CD14-positive monocyte (primary cell): ENCODE measurements around the gene TXNL4A. TPM values are rescaled to one million over a fixed set of nuclear protein-coding genes. Genes with fewer than 3 reads are reported as not detected.

ENCODE experiments used
- DNase-seq, 3 donors: peaks; one replicate each; pipeline ENCODE4 v3.0.0-alpha.2; 2011 to 2022
- H2AFZ ChIP-seq: 2 replicates; pipeline ENCODE4 v1.6.0; 2012; ENCODE audit warnings: mild to moderate bottlenecking, low read depth, low read length, inconsistent platforms; ENCODE audit not compliant: insufficient read depth, poor library complexity, severe bottlenecking
- H3K27ac ChIP-seq, 2 donors: 1 replicate in 1 of 2; 2 replicates in 1 of 2; pipeline ENCODE4 v1.5.1; 2012 to 2013; ENCODE audit warnings: low read length in 2 of 2, control low read depth in 1 of 2, inconsistent platforms in 1 of 2, low read depth in 1 of 2, mild to moderate bottlenecking in 1 of 2
- H3K27me3 ChIP-seq, 2 donors: one replicate each; pipeline versions ENCODE4 v1.6.0 to v1.6.1; 2011 to 2013; ENCODE audit warnings: low read length in 2 of 2; ENCODE audit not compliant: control insufficient read depth in 2 of 2, insufficient read depth in 2 of 2
- H3K36me3 ChIP-seq, 2 donors: replicated peaks in 1 of 2; 1 replicate in 1 of 2; 2 replicates in 1 of 2; pipeline versions ENCODE4 v1.5.1 to v1.6.1; 2012 to 2013; ENCODE audit warnings: low read length in 2 of 2, control low read depth in 1 of 2, inconsistent platforms in 1 of 2, mild to moderate bottlenecking in 1 of 2; ENCODE audit not compliant: insufficient read depth in 2 of 2, control insufficient read depth in 1 of 2
- H3K4me1 ChIP-seq, 2 donors: 1 replicate in 1 of 2; 2 replicates in 1 of 2; pipeline versions ENCODE4 v1.5.1 to v1.6.1; 2012 to 2013; ENCODE audit warnings: low read length in 2 of 2, control low read depth in 1 of 2, inconsistent platforms in 1 of 2, mild to moderate bottlenecking in 1 of 2, moderate library complexity in 1 of 2; ENCODE audit not compliant: insufficient read depth in 2 of 2, control insufficient read depth in 1 of 2
- H3K4me2 ChIP-seq: replicated peaks from 2 replicates; pipeline ENCODE3; 2012; ENCODE audit warnings: low read length, moderate library complexity, mild to moderate bottlenecking; ENCODE audit not compliant: poor library complexity, severe bottlenecking; ENCODE audit errors: extremely low read depth
- H3K4me3 ChIP-seq, 3 experiments: fragments of 200-600 bp in 1 of 3; sonication (generic) in 1 of 3; replicated peaks in 1 of 3; 1 replicate in 2 of 3; 2 replicates in 1 of 3; pipeline ENCODE4 v1.5.1; 2011 to 2013; ENCODE audit warnings: low read length in 3 of 3, mild to moderate bottlenecking in 3 of 3, control low read depth in 2 of 3, low read depth in 2 of 3, inconsistent platforms in 1 of 3, moderate library complexity in 1 of 3
- H3K79me2 ChIP-seq: 2 replicates; pipeline ENCODE4 v1.6.0; 2012; ENCODE audit warnings: mild to moderate bottlenecking, control low read depth, inconsistent platforms, low read length, moderate library complexity; ENCODE audit not compliant: insufficient read depth
- H3K9ac ChIP-seq: 2 replicates; pipeline ENCODE4 v1.6.0; 2017; ENCODE audit warnings: low read length, mild to moderate bottlenecking; ENCODE audit not compliant: insufficient read depth, poor library complexity, severe bottlenecking
- H3K9me3 ChIP-seq, 2 donors: replicated peaks in 1 of 2; 1 replicate in 1 of 2; 2 replicates in 1 of 2; pipeline versions ENCODE4 v1.5.1 to v1.6.1; 2012 to 2013; ENCODE audit warnings: low read length in 2 of 2, control low read depth in 1 of 2; ENCODE audit not compliant: control insufficient read depth in 1 of 2, insufficient read depth in 1 of 2
- H4K20me1 ChIP-seq: 2 replicates; pipeline ENCODE4 v1.6.0; 2012; ENCODE audit warnings: mild to moderate bottlenecking, low read length, control low read depth, moderate library complexity; ENCODE audit not compliant: insufficient read depth
- H3K27ac Mint-ChIP-seq, 7 donors: one replicate each; pipeline ENCODE4 v1.8.0; 2020; ENCODE audit warnings: mild to moderate bottlenecking in 7 of 7, mixed read lengths in 7 of 7, moderate library complexity in 6 of 7, inconsistent platforms in 2 of 7
- H3K27me3 Mint-ChIP-seq, 3 donors: one replicate each; pipeline ENCODE4 v1.8.0; 2021 to 2022; ENCODE audit warnings: low read depth in 3 of 3, mild to moderate bottlenecking in 3 of 3, mixed read lengths in 3 of 3, moderate library complexity in 3 of 3, inconsistent platforms in 1 of 3
- H3K36me3 Mint-ChIP-seq, 2 donors: one replicate each; pipeline ENCODE4 v1.8.0; 2020; ENCODE audit warnings: mixed read lengths in 2 of 2, inconsistent platforms in 1 of 2, mild to moderate bottlenecking in 1 of 2
- H3K4me1 Mint-ChIP-seq: one replicate; pipeline ENCODE4 v1.8.0; 2020; ENCODE audit warnings: mild to moderate bottlenecking, mixed read lengths
- H3K4me3 Mint-ChIP-seq, 2 donors: one replicate each; pipeline ENCODE4 v1.8.0; 2020; ENCODE audit warnings: mild to moderate bottlenecking in 2 of 2, mixed read lengths in 2 of 2, moderate library complexity in 1 of 2
- H3K9me3 Mint-ChIP-seq, 7 donors: one replicate each; pipeline ENCODE4 v1.8.0; 2020 to 2022; ENCODE audit warnings: mixed read lengths in 7 of 7, mild to moderate bottlenecking in 6 of 7, moderate library complexity in 6 of 7, inconsistent platforms in 2 of 7
- WGBS: methylation state at CpG from one replicate; pipeline ENCODE4 v1.1.5; 2013; ENCODE audit warnings: missing lambda C conversion rate; ENCODE audit not compliant: insufficient coverage; 5-methylcytosine and 5-hydroxymethylcytosine counted together
- intact Hi-C, 2 donors: fragments of 100-400 bp; cut with micrococcal nuclease; formaldehyde crosslinking; loops; one replicate each; pipeline versions ENCODE4 v1.15.0 to v1.15.1; 2023
- polyA plus RNA-seq, 3 donors: library from polyadenylated mRNA; depleted of rRNA in 1 of 3; unstranded in 2 of 3; stranded (reverse) in 1 of 3; fragments of 300-500 nt in 2 of 3; fragments of >200 nt in 1 of 3; fragmentation: Illumina TruSeq in 2 of 3; gene quantifications; 1 replicate in 2 of 3; 2 replicates in 1 of 3; pipeline ENCODE4 v1.2.3, GENCODE V29; 2012 to 2021
- TF ChIP-seq, protein P1 (sequence below): fragments of 200-600 bp; IDR thresholded peaks from one replicate; pipeline ENCODE4 v1.8.0; 2022; ENCODE audit warnings: antibody characterized with exemption, mild to moderate bottlenecking

Gene TXNL4A
- polyA plus RNA-seq, 3 donors, result 34.5 to 192 (median 150) TPM

DNA sequence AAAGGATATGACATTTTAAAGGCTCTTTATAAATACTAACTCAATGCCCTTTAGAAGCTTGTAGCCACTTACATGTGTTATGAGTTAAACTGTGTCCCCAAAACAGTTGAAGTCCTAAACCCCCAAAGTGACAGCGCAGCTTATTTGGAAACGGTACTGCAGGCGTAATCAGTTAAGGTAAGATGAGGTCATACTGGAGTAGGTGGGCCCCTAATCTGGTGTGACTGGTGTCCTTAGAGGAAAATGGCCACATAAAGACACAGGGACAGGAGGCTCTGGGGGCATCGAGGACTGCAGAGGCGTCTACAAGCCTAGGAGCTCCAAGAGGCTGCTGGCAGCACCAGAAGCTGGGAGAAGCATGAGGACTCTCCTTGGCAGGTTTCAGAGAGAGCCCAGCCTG is 8.5 kb downstream of the TXNL4A start:
- peaks cover 100% of the 10 kb centered on the region for H3K79me2 ChIP-seq
- Mint-ChIP-seq H3K27me3 (peaks cover 0 to 1% (median 0%) of the 10 kb centered on the region in 3 donors), H3K4me1 (peaks cover 27% of the 10 kb centered on the region), H3K4me3 (no peak overlapping the region), H3K9me3 (no peaks in the 10 kb centered on the region), H3K27ac (peak overlapping the region in 2 of 7 donors; percentile 19 to 54), H3K36me3 (peaks cover 41 to 57% of the 10 kb centered on the region in 2 donors)
- no peak overlapping the region for H2AFZ ChIP-seq
- H3K36me3 ChIP-seq, result peaks cover 17 to 59% of the 10 kb centered on the region in 2 donors
- no peak overlapping the region for H3K4me2 ChIP-seq
- H3K9me3 ChIP-seq, result no peaks in the 10 kb centered on the region
- intact Hi-C loops, result loop anchor here in 1 of 2 donors (10.0 kb wide), 1 partner anchor 185 kb away; the partner anchor contains the start of gene KCNG2
- H4K20me1 ChIP-seq, result peaks cover 99% of the 10 kb centered on the region
- WGBS, result 98% methylated on average over 5 of the region's 5 CpGs
- no peaks in the 10 kb centered on the region for H3K27me3 ChIP-seq
- no peak for DNase-seq
- no peak overlapping the region for H3K9ac ChIP-seq
- H3K27ac ChIP-seq, result peak overlapping the region in 1 of 2 donors; percentile 40
- TF ChIP-seq, protein P1, sequence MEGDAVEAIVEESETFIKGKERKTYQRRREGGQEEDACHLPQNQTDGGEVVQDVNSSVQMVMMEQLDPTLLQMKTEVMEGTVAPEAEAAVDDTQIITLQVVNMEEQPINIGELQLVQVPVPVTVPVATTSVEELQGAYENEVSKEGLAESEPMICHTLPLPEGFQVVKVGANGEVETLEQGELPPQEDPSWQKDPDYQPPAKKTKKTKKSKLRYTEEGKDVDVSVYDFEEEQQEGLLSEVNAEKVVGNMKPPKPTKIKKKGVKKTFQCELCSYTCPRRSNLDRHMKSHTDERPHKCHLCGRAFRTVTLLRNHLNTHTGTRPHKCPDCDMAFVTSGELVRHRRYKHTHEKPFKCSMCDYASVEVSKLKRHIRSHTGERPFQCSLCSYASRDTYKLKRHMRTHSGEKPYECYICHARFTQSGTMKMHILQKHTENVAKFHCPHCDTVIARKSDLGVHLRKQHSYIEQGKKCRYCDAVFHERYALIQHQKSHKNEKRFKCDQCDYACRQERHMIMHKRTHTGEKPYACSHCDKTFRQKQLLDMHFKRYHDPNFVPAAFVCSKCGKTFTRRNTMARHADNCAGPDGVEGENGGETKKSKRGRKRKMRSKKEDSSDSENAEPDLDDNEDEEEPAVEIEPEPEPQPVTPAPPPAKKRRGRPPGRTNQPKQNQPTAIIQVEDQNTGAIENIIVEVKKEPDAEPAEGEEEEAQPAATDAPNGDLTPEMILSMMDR, result no peak
- H3K4me1 ChIP-seq, result peaks cover 13 to 18% of the 10 kb centered on the region in 2 donors
- H3K4me3 ChIP-seq, result no peak overlapping the region

DNA sequence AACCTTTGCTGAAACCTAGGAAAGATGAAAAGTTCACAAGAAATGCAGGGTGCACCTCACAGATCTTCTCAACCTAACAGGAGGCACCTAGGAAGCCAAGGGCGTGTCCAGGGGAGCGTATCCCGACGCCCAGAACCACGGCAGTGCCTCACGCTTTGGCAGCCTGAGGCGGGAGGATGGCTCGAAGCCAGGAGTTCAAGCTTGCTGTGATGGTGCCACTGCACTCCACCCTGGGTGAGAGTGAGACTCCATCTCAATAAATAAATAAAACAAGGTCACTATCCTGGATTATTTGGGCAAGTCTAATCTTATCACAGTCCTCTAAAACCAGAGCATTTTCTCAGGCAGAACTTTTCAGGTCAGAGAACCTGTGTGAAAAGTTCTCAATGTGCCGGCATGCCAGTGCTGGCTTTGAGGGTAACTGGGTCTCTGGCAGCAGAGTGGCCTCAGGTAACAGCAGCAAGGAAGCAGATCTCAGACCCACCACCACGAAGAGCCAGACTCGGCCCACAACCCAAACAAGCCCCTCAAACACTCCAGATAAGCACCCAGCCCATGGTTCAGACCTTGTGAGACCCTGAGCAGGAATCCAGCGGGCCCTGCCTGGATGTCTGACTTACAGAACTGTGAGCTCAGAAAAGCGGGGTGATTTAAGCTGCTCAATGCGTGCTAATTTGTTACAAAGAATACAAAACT is 12.2 kb downstream of the TXNL4A start:
- Histone ChIP-seq H3K36me3 (peaks cover 47 to 85% of the 10 kb centered on the region in 2 donors), H4K20me1 (peaks cover 100% of the 10 kb centered on the region), H3K9ac (no peak overlapping the region), H3K4me3 (no peak overlapping the region), H3K27me3 (no peaks in the 10 kb centered on the region), H2AFZ (no peak overlapping the region), H3K4me1 (no peaks in the 10 kb centered on the region), H3K4me2 (no peak overlapping the region), H3K9me3 (no peaks in the 10 kb centered on the region), H3K79me2 (peaks cover 81% of the 10 kb centered on the region), H3K27ac (peak overlapping the region in 1 of 2 donors; percentile 6)
- H3K9me3 Mint-ChIP-seq, result no peaks in the 10 kb centered on the region
- peak overlapping the region in 5 of 7 donors; percentile 10 to 79 (median 53) for H3K27ac Mint-ChIP-seq
- H3K27me3 Mint-ChIP-seq, result peaks cover 0 to 1% (median 0%) of the 10 kb centered on the region in 3 donors
- intact Hi-C loops, result no loop called here
- peaks cover 68 to 79% of the 10 kb centered on the region in 2 donors for H3K36me3 Mint-ChIP-seq
- peaks cover 5% of the 10 kb centered on the region for H3K4me1 Mint-ChIP-seq
- WGBS, result 92% methylated on average over 8 of the region's 14 CpGs
- no peak overlapping the region for H3K4me3 Mint-ChIP-seq
- no peak for DNase-seq
- TF ChIP-seq, protein P1, result no peak
